ENCODE data around the gene CHMP4A. TPM values are rescaled to one million over a fixed set of nuclear protein-coding genes. Genes with fewer than 3 reads are reported as not detected.

The CHMP4A gene
- total RNA-seq, 1 experiment from 2014 or later: 20.0 TPM

DNA sequence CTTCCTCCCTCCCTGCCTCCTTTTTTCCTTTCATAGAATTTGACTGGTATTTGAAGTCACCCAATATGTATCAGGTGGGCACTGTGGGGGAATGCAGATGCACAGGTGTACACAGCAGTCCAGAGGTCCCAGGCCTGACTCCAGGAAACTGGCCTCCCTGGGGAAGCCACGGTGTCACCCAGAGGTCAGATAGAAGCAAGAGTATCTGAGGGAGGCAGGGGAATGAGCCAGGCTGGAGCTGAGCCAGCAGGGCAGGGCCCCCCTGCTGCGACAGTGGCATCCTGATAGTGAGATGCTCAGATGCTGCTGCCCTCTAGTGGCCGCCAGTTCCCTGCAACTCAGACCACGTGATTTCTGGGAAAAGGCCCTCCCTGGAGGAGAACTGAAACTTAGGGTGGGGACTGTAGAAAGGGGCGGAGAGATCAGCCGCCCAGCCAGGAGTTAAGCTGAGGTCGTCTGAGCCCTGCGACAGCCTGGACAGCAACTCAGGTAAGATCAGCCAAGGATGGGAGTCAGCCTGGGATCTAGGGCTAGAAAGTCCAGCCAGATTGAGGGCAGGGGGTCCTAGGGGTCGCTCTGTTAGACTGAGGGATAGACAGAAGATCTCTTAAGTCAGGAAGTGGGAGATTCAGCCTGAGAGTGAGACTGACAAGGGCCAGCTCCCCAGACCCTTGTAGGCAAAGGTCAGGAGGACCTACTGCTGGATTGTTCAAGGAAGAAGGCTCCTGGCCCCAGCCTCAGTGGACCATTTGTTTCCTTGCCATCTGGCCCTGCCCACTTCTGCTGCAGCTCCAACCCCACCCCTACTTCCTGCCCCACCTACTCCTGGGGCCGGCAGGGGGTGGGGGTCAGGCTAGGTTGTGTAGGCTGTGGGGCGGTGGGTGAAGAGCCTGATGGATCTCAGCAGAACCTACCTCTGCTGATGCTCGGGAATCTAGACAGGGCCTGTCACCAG is 52.2 kb downstream of the CHMP4A start, which contains the start of gene IRF9:
Gene IRF9 (plus strand): TSS at position 416 of the 955 bp plus-strand sequence. CDS start 880 bp downstream, outside the sequence.
- Histone ChIP-seq H3K4me3 (peak within 1 kb of the TSS; percentile 57), H3K9me3 (no peaks in the 10 kb centered on the region), H3K27me3 (no peaks in the 10 kb centered on the region), H3K36me3 (peaks cover 28% of the 10 kb centered on the region)
- DNase-seq: peak; percentile 86

DNA sequence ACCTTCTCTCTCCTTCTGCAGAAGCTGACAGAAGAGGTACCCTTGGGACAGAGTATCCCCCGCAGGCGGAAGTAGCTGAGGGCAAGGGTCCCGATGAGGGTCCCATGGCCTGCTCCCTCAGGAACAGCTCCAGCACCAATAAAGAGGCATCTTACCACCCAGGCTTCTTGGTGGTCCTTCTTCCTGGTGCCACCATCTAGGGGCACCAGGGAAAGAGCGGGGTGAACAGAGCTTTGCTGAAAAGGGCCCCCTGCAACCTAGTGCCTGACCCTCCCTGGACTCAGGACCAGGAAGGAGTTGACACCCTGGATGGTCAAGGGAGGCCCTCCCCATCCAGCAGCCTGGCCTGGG is 52.8 kb downstream of the CHMP4A start:
- Histone ChIP-seq H3K36me3 (peaks cover 32% of the 10 kb centered on the region), H3K4me3 (no peak overlapping the region), H3K9me3 (no peaks in the 10 kb centered on the region), H3K27me3 (no peaks in the 10 kb centered on the region)
- DNase-seq: no peak

DNA sequence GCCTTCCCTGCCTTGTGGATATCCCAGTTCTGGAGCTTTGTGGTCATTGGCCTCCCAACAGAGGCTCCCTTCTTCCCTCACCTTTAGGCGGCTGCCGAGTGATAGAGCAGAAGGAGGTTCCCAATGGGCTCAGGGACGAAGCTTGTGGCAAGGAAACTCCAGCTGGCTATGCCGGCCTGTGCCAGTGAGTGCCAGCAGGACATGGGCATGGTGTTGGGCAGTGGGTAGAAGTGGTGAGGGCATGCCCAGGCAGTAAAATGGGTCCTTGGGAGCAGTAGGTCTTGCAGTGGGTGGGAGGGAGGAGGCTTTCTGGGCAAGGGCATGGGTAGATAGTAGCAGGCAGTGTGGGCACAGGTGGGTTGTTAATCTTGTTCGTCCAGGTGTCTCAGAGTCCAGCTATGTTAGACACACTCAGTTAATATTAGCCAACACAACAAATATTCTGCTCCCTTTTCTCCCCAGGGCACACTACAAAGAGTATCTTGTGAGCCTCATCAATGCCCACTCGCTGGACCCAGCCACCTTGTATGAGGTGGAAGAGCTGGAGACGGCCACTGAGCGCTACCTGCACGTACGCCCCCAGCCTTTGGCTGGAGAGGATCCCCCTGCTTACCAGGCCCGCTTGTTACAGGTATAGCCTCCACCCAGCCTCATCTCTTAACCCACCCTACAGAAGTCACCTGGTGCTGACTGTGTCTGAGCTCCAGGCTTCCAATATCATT is 53.4 kb downstream of the CHMP4A start:
- Histone ChIP-seq H3K27me3 (no peaks in the 10 kb centered on the region), H3K36me3 (peaks cover 37% of the 10 kb centered on the region), H3K4me3 (no peak overlapping the region), H3K9me3 (no peaks in the 10 kb centered on the region)
- no peak for DNase-seq

Other genes starting within 250 kb of the CHMP4A start
- gene DHRS4L2, start 224.6 kb downstream of the CHMP4A start, total RNA-seq (2014; rRNA removed; shearing (Covaris generic); ENCODE audit: low replicate concordance): 2.0 and 13.5 TPM in 2 replicates
- gene CARMIL3, start 161.5 kb downstream of the CHMP4A start, total RNA-seq (2014; rRNA removed; shearing (Covaris generic); ENCODE audit: low replicate concordance): not detected in 2 replicates
- gene CPNE6, start 141.9 kb downstream of the CHMP4A start, total RNA-seq (2014; rRNA removed; shearing (Covaris generic); ENCODE audit: low replicate concordance): not detected in 2 replicates
- 6.7 and 27.5 TPM in 2 replicates for gene PCK2, start 119.2 kb downstream of the CHMP4A start, total RNA-seq (2014; rRNA removed; shearing (Covaris generic); ENCODE audit: low replicate concordance)
- 22.7 and 64.7 TPM in 2 replicates for gene DCAF11, start 98.7 kb downstream of the CHMP4A start, total RNA-seq (2014; rRNA removed; shearing (Covaris generic); ENCODE audit: low replicate concordance)
- 1.9 and 4.9 TPM in 2 replicates for gene NRL, start 98.5 kb downstream of the CHMP4A start, total RNA-seq (2014; rRNA removed; shearing (Covaris generic); ENCODE audit: low replicate concordance)
- 0.79 TPM in 1 of 2 replicates, not detected in the other for gene FITM1, start 82.8 kb downstream of the CHMP4A start, total RNA-seq (2014; rRNA removed; shearing (Covaris generic); ENCODE audit: low replicate concordance)
- gene PSME1, start 77.3 kb downstream of the CHMP4A start, total RNA-seq (2014; rRNA removed; shearing (Covaris generic); ENCODE audit: low replicate concordance): 37.5 and 39.3 TPM in 2 replicates
- gene EMC9, start 71.9 kb downstream of the CHMP4A start, total RNA-seq (2014; rRNA removed; shearing (Covaris generic); ENCODE audit: low replicate concordance): 7.2 and 15.7 TPM in 2 replicates
- gene PSME2, start 66.9 kb downstream of the CHMP4A start, total RNA-seq (2014; rRNA removed; shearing (Covaris generic); ENCODE audit: low replicate concordance): 84.9 and 111 TPM in 2 replicates
- 39.6 and 52.1 TPM in 2 replicates for gene RNF31, start 66.0 kb downstream of the CHMP4A start, total RNA-seq (2014; rRNA removed; shearing (Covaris generic); ENCODE audit: low replicate concordance)
- gene IRF9, start 52.2 kb downstream of the CHMP4A start, total RNA-seq (2014; rRNA removed; shearing (Covaris generic); ENCODE audit: low replicate concordance): 15.8 and 26.4 TPM in 2 replicates
- 0.66 and 2.1 TPM in 2 replicates for gene REC8, start 41.4 kb downstream of the CHMP4A start, total RNA-seq (2014; rRNA removed; shearing (Covaris generic); ENCODE audit: low replicate concordance)
- gene IPO4, start 24.7 kb downstream of the CHMP4A start, total RNA-seq (2014; rRNA removed; shearing (Covaris generic); ENCODE audit: low replicate concordance): 41.0 and 60.5 TPM in 2 replicates
- 25.2 and 39.3 TPM in 2 replicates for gene TM9SF1, start 18.0 kb downstream of the CHMP4A start, total RNA-seq (2014; rRNA removed; shearing (Covaris generic); ENCODE audit: low replicate concordance)
- gene TSSK4, start 7.8 kb downstream of the CHMP4A start, total RNA-seq (2014; rRNA removed; shearing (Covaris generic); ENCODE audit: low replicate concordance): not detected in 2 replicates
- 2.5 and 4.5 TPM in 2 replicates for gene MDP1, start 2.6 kb upstream of the CHMP4A start, total RNA-seq (2014; rRNA removed; shearing (Covaris generic); ENCODE audit: low replicate concordance)
- 138 and 173 TPM in 2 replicates for gene NEDD8, start 18.9 kb upstream of the CHMP4A start, total RNA-seq (2014; rRNA removed; shearing (Covaris generic); ENCODE audit: low replicate concordance)
- gene GMPR2, start 19.4 kb upstream of the CHMP4A start, total RNA-seq (2014; rRNA removed; shearing (Covaris generic); ENCODE audit: low replicate concordance): 54.0 and 60.9 TPM in 2 replicates
- 23.6 and 36.7 TPM in 2 replicates for gene TINF2, start 29.1 kb upstream of the CHMP4A start, total RNA-seq (2014; rRNA removed; shearing (Covaris generic); ENCODE audit: low replicate concordance)
- gene TGM1, start 49.7 kb upstream of the CHMP4A start, total RNA-seq (2014; rRNA removed; shearing (Covaris generic); ENCODE audit: low replicate concordance): 0.86 and 2.0 TPM in 2 replicates
- gene RABGGTA, start 58.1 kb upstream of the CHMP4A start, total RNA-seq (2014; rRNA removed; shearing (Covaris generic); ENCODE audit: low replicate concordance): 1.7 and 2.6 TPM in 2 replicates
- 1.5 and 2.5 TPM in 2 replicates for gene DHRS1, start 86.3 kb upstream of the CHMP4A start, total RNA-seq (2014; rRNA removed; shearing (Covaris generic); ENCODE audit: low replicate concordance)
- 6.6 and 10.6 TPM in 2 replicates for gene NOP9, start 86.4 kb upstream of the CHMP4A start, total RNA-seq (2014; rRNA removed; shearing (Covaris generic); ENCODE audit: low replicate concordance)
- not detected in 2 replicates for gene CIDEB, start 94.5 kb upstream of the CHMP4A start, total RNA-seq (2014; rRNA removed; shearing (Covaris generic); ENCODE audit: low replicate concordance)
- 0.59 and 0.82 TPM in 2 replicates for gene LTB4R2, start 96.7 kb upstream of the CHMP4A start, total RNA-seq (2014; rRNA removed; shearing (Covaris generic); ENCODE audit: low replicate concordance)
- 1.4 and 1.5 TPM in 2 replicates for gene LTB4R, start 98.0 kb upstream of the CHMP4A start, total RNA-seq (2014; rRNA removed; shearing (Covaris generic); ENCODE audit: low replicate concordance)
- not detected in 2 replicates for gene ADCY4, start 121.6 kb upstream of the CHMP4A start, total RNA-seq (2014; rRNA removed; shearing (Covaris generic); ENCODE audit: low replicate concordance)
- not detected in 2 replicates for gene RIPK3, start 126.5 kb upstream of the CHMP4A start, total RNA-seq (2014; rRNA removed; shearing (Covaris generic); ENCODE audit: low replicate concordance)
- 4.9 and 14.5 TPM in 2 replicates for gene NFATC4, start 154.7 kb upstream of the CHMP4A start, total RNA-seq (2014; rRNA removed; shearing (Covaris generic); ENCODE audit: low replicate concordance)
- gene NYNRIN, start 185.5 kb upstream of the CHMP4A start, total RNA-seq (2014; rRNA removed; shearing (Covaris generic); ENCODE audit: low replicate concordance): 0.30 TPM in 1 of 2 replicates, not detected in the other
- gene CBLN3, start 216.2 kb upstream of the CHMP4A start, total RNA-seq (2014; rRNA removed; shearing (Covaris generic); ENCODE audit: low replicate concordance): 2.0 TPM in 1 of 2 replicates, not detected in the other
- gene KHNYN, start 216.5 kb upstream of the CHMP4A start, total RNA-seq (2014; rRNA removed; shearing (Covaris generic); ENCODE audit: low replicate concordance): 19.1 and 30.7 TPM in 2 replicates
- gene SDR39U1, start 229.3 kb upstream of the CHMP4A start, total RNA-seq (2014; rRNA removed; shearing (Covaris generic); ENCODE audit: low replicate concordance): 16.8 and 32.0 TPM in 2 replicates

Measured in MG63 (cell line).